GM23248 (cell line): ENCODE data around the gene LMO3.

Source experiments
- EZH2 ChIP-seq: fragments of 200-600 bp; sonication (generic); IDR thresholded peaks from 2 replicates; pipeline ENCODE4 v1.6.1; 2018; ENCODE audit warnings: antibody characterized with exemption, mild to moderate bottlenecking; ENCODE audit not compliant: insufficient read depth, poor library complexity, severe bottlenecking
- EZH2phosphoT487 ChIP-seq: fragments of 200-600 bp; sonication (generic); IDR thresholded peaks from 2 replicates; pipeline ENCODE4 v1.6.1; 2018; ENCODE audit warnings: antibody characterized with exemption, moderate library complexity, mild to moderate bottlenecking, low read depth; ENCODE audit not compliant: insufficient read depth

GRCh38 chr12:16600525-16600924, 5.4 kb downstream of the LMO3 start:
- TF ChIP-seq EZH2 (no peak), EZH2phosphoT487 (no peak)
